B cell (primary cell): Measurements from ENCODE around the gene DNAJB8. TPM values are rescaled to one million over a fixed set of nuclear protein-coding genes. Genes with fewer than 3 reads are reported as not detected.

Experiments
- ATAC-seq: fragments of 200-7000 bp; cut with Tn5 transposase; one replicate; pipeline ENCODE4 v1.10.0; 2021; ENCODE audit warnings: low read depth, mild to moderate bottlenecking, moderate number of reproducible peaks, moderate library complexity
- CTCF ChIA-PET: fragments of 350-600 bp; sonication (Branson Sonifier 250); formaldehyde crosslinking; loops from one replicate; lab custom pipeline; 2021; ENCODE audit warnings: antibody characterized with exemption, inconsistent platforms; lab: Charles Lee
- POLR2A ChIA-PET: fragments of 350-600 bp; sonication (Branson Sonifier 250); formaldehyde crosslinking; loops from one replicate; lab custom pipeline; 2021; ENCODE audit warnings: antibody characterized with exemption; lab: Charles Lee
- DNase-seq: peaks from one replicate; pipeline ENCODE4 v3.0.0; 2013
- H2AFZ ChIP-seq: 2 replicates; pipeline ENCODE4 v1.6.1; 2012; ENCODE audit warnings: mild to moderate bottlenecking, low read depth, low read length; ENCODE audit not compliant: insufficient read depth, poor library complexity, severe bottlenecking
- H3K27ac ChIP-seq, 2 donors: 1 replicate in 1 of 2; 2 replicates in 1 of 2; pipeline ENCODE4 v1.5.1; 2012 to 2013; ENCODE audit warnings: low read length in 2 of 2, mild to moderate bottlenecking in 2 of 2, moderate library complexity in 1 of 2
- H3K27me3 ChIP-seq, 4 experiments: fragments of 200-600 bp in 1 of 4; sonication (generic) in 1 of 4; replicated peaks in 1 of 4; 1 replicate in 2 of 4; 2 replicates in 2 of 4; pipeline versions ENCODE4 v1.6.1 to v1.7.0; 2013 to 2016; ENCODE audit warnings: low read length in 3 of 4, mild to moderate bottlenecking in 2 of 4, mixed read lengths in 1 of 4, moderate library complexity in 1 of 4; ENCODE audit not compliant: insufficient read depth in 4 of 4, control insufficient read depth in 3 of 4; ENCODE audit errors: control extremely low read depth in 1 of 4
- H3K36me3 ChIP-seq, 2 experiments: replicated peaks in 1 of 2; 1 replicate in 1 of 2; 2 replicates in 1 of 2; pipeline versions ENCODE4 v1.6.1 to v1.7.1; 2013; ENCODE audit warnings: low read length in 1 of 2; ENCODE audit not compliant: insufficient read depth in 2 of 2, control insufficient read depth in 1 of 2; ENCODE audit errors: control extremely low read depth in 1 of 2, extremely low read depth in 1 of 2
- H3K4me1 ChIP-seq, 2 donors: fragments of 200-600 bp in 1 of 2; sonication (generic) in 1 of 2; 1 replicate in 1 of 2; 2 replicates in 1 of 2; pipeline versions ENCODE4 v1.5.1 to v1.6.1; 2013 to 2017; ENCODE audit warnings: low read length in 2 of 2; ENCODE audit not compliant: control insufficient read depth in 2 of 2, insufficient read depth in 2 of 2
- H3K4me2 ChIP-seq: replicated peaks from 2 replicates; pipeline ENCODE3; 2012; ENCODE audit warnings: mild to moderate bottlenecking, low read depth, low read length; ENCODE audit not compliant: poor library complexity, severe bottlenecking
- H3K4me3 ChIP-seq, 5 experiments: fragments of 200-600 bp in 1 of 5; sonication (generic) in 1 of 5; 1 replicate in 3 of 5; 2 replicates in 2 of 5; pipeline versions ENCODE4 v1.5.1 to v1.7.0; 2011 to 2016; ENCODE audit warnings: low read length in 4 of 5, mild to moderate bottlenecking in 4 of 5, low read depth in 2 of 5, control low read depth in 1 of 5, moderate library complexity in 1 of 5; ENCODE audit not compliant: insufficient read depth in 1 of 5; ENCODE audit errors: control extremely low read depth in 1 of 5, extremely low read depth in 1 of 5
- H3K79me2 ChIP-seq: fragments of 200-600 bp; sonication (generic); one replicate; pipeline ENCODE4 v1.6.0; 2016; ENCODE audit warnings: low read length; ENCODE audit not compliant: control insufficient read depth, insufficient read depth
- H3K9ac ChIP-seq: fragments of 200-600 bp; sonication (generic); 2 replicates; pipeline ENCODE4 v1.6.1; 2017; ENCODE audit warnings: mild to moderate bottlenecking, low read length, moderate library complexity
- H3K9me3 ChIP-seq, 3 donors: one replicate each; pipeline versions ENCODE4 v1.6.1 to v1.7.1; 2013; ENCODE audit warnings: low read length in 2 of 3; ENCODE audit not compliant: control insufficient read depth in 2 of 3, insufficient read depth in 1 of 3; ENCODE audit errors: control extremely low read depth in 1 of 3
- H4K20me1 ChIP-seq: 2 replicates; pipeline ENCODE4 v1.6.0; 2012; ENCODE audit warnings: mild to moderate bottlenecking, low read length; ENCODE audit not compliant: insufficient read depth, control insufficient read depth, poor library complexity, severe bottlenecking
- H3K27ac Mint-ChIP-seq: one replicate; pipeline ENCODE4 v1.8.0; 2021; ENCODE audit warnings: mixed read lengths
- H3K27me3 Mint-ChIP-seq: one replicate; pipeline ENCODE4 v1.8.0; 2021; ENCODE audit warnings: mixed read lengths
- H3K4me1 Mint-ChIP-seq: one replicate; pipeline ENCODE4 v1.8.0; 2021; ENCODE audit warnings: mixed read lengths
- H3K4me3 Mint-ChIP-seq: one replicate; pipeline ENCODE4 v1.8.0; 2021; ENCODE audit warnings: mixed read lengths
- H3K9me3 Mint-ChIP-seq: one replicate; pipeline ENCODE4 v1.8.0; 2022; ENCODE audit warnings: mixed read lengths; ENCODE audit not compliant: insufficient read depth
- EZH2 ChIP-seq: IDR thresholded peaks from 2 replicates; pipeline ENCODE4 v1.6.1; 2012; ENCODE audit warnings: borderline replicate concordance, low read depth, mild to moderate bottlenecking, moderate library complexity, low read length; ENCODE audit not compliant: insufficient read depth, poor library complexity, severe bottlenecking
- WGBS: methylation state at CpG from one replicate; pipeline ENCODE4 v1.1.5; 2013; ENCODE audit warnings: missing lambda C conversion rate; ENCODE audit not compliant: insufficient coverage; 5-methylcytosine and 5-hydroxymethylcytosine counted together
- intact Hi-C: fragments of 100-400 bp; cut with micrococcal nuclease; formaldehyde crosslinking; loops from one replicate; pipeline ENCODE4 v1.10.0; 2022
- polyA plus RNA-seq: library from polyadenylated mRNA; depleted of rRNA; stranded (reverse); fragments of >200 nt; gene quantifications from 2 replicates; pipeline ENCODE4 v1.2.3, GENCODE V29; 2012
- total RNA-seq, 2 donors: library from RNA; stranded (reverse); fragments of 120-200 nt in 1 of 2; gene quantifications; 1 replicate in 1 of 2; 2 replicates in 1 of 2; pipeline versions ENCODE4 v1.2.3 to v1.2.4, GENCODE V29; 2013 to 2022
- TF ChIP-seq, protein P1 (sequence below): fragments of 200-600 bp; IDR thresholded peaks from one replicate; pipeline ENCODE4 v1.8.0; 2022; ENCODE audit warnings: antibody characterized with exemption, mild to moderate bottlenecking

DNAJB8 gene
- total and polyA plus RNA-seq, 2 donors (not counting 1 experiment from before 2014, with no cell fraction given) = not detected

DNA sequence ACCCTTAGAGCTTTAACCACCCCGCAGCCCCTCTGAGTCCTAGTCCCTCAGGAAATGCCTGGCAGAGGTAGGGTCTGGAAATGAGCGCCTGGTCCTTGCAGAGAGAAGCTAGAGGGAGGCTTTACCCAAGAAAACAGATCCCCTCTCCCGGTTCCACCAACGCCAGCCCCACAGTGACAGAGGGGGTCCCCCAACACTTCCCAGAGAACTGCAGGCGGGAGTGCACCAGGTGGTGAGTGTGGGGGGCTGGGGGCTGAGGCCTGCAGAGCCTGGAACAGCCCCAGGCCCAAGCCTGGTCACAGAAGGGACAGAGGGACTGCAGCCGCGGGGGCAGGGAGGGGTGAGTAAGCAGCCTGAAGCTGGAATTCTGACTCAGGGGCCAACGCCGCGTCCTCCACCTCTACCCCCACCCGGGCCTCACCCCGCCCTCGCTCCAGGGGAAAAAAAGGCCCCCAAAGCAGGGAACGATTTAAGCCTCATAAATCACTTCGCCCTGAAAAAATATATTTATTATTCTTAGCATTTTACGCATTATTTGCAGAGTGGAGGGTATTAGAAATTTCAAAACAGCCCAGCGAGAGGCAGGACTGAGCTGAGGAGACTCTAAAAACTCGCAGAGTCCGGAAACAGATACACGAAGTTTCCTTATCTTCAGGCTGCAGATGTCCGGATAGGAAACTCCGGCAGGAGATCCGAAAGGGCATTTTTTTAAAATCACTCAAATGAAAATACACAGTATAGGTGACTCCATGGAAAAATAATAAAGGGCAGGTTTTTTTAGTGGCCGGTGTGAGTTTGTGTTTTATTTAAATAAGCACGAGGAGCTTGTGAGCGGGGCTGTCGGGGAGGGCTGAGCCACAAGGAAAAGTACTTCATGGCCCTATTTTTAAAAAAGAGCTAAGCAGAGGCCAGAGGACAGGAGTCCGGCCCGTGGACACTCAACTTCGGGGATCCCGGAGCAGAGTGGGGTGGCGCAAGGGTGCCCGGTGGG, 16.3 kb upstream of the DNAJB8 start:
- intact Hi-C loops = no loop called here
- 4% methylated on average over 14 of the region's 33 CpGs for WGBS
- Histone ChIP-seq H3K4me3 (no peak overlapping the region), H3K36me3 (no peaks in the 10 kb centered on the region), H2AFZ (peak overlapping the region; percentile 5), H3K79me2 (no peaks in the 10 kb centered on the region), H3K27ac (no peak overlapping the region), H4K20me1 (no peaks in the 10 kb centered on the region), H3K9ac (no peak overlapping the region), H3K4me1 (peaks cover 30% of the 10 kb centered on the region in 2 donors), H3K27me3 (peaks cover 0 to 78% (median 25%) of the 10 kb centered on the region in 4 experiments), H3K9me3 (peaks cover 0 to 7% (median 0%) of the 10 kb centered on the region in 3 donors), H3K4me2 (peak overlapping the region; percentile 42)
- Mint-ChIP-seq H3K27ac (no peak overlapping the region), H3K9me3 (no peaks in the 10 kb centered on the region), H3K4me3 (peak overlapping the region; percentile 73), H3K27me3 (peaks cover 54% of the 10 kb centered on the region), H3K4me1 (peaks cover 29% of the 10 kb centered on the region)
- DNase-seq (no peak), ATAC-seq (no peak)
- POLR2A ChIA-PET = interaction anchor here (0.6 kb wide), 1 partner anchor 111 kb away, joined by 5 read pairs; no protein-coding TSS in a partner anchor
- TF ChIP-seq, protein P1, sequence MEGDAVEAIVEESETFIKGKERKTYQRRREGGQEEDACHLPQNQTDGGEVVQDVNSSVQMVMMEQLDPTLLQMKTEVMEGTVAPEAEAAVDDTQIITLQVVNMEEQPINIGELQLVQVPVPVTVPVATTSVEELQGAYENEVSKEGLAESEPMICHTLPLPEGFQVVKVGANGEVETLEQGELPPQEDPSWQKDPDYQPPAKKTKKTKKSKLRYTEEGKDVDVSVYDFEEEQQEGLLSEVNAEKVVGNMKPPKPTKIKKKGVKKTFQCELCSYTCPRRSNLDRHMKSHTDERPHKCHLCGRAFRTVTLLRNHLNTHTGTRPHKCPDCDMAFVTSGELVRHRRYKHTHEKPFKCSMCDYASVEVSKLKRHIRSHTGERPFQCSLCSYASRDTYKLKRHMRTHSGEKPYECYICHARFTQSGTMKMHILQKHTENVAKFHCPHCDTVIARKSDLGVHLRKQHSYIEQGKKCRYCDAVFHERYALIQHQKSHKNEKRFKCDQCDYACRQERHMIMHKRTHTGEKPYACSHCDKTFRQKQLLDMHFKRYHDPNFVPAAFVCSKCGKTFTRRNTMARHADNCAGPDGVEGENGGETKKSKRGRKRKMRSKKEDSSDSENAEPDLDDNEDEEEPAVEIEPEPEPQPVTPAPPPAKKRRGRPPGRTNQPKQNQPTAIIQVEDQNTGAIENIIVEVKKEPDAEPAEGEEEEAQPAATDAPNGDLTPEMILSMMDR = no peak
- peak; percentile 46 for TF ChIP-seq EZH2
- CTCF ChIA-PET = no interaction called here

DNA sequence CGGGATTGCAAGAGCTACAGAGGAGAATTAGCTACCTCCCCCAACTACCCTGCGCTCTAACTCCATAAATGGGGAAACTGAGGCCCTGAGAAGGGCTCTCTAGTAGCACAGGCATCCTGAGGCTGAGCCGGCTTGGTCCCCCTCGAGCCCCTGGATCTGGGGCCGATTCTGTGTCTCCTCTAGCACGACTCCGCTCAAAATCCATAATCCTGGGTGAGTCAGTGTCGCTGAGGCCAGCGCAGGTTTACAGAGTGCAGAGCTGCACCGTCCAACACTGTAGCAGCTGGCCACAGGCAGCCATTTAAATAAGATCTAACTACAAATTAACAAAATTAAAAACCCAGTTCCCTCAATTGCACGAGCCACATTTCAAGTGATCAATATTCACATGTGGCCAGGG, 15.5 kb upstream of the DNAJB8 start:
- H3K27ac Mint-ChIP-seq = no peak overlapping the region
- Histone ChIP-seq H2AFZ (no peak overlapping the region), H3K79me2 (no peaks in the 10 kb centered on the region), H3K9ac (no peak overlapping the region), H3K36me3 (no peaks in the 10 kb centered on the region), H4K20me1 (no peaks in the 10 kb centered on the region), H3K4me2 (no peak overlapping the region), H3K27me3 (peaks cover 0 to 71% (median 23%) of the 10 kb centered on the region in 4 experiments), H3K9me3 (peaks cover 0 to 6% (median 0%) of the 10 kb centered on the region in 3 donors), H3K4me3 (no peak overlapping the region), H3K4me1 (peaks cover 22% of the 10 kb centered on the region in 2 donors), H3K27ac (no peak overlapping the region)
- ChIA-PET POLR2A (no interaction called here), CTCF (no interaction called here)
- 83% methylated on average over 9 of the region's 11 CpGs for WGBS
- TF ChIP-seq, protein P1 = no peak
- TF ChIP-seq EZH2 = no peak
- intact Hi-C loops = no loop called here
- DNase-seq = no peak
- peaks cover 26% of the 10 kb centered on the region for H3K4me1 Mint-ChIP-seq
- peak overlapping the region; percentile 19 for H3K4me3 Mint-ChIP-seq
- H3K9me3 Mint-ChIP-seq = no peaks in the 10 kb centered on the region
- peaks cover 56% of the 10 kb centered on the region for H3K27me3 Mint-ChIP-seq
- no peak for ATAC-seq
